ENCODE data around the gene SHLD2. TPM values are rescaled to one million over a fixed set of nuclear protein-coding genes. Genes with fewer than 3 reads are reported as not detected.
"Not testable (repeated sequence)": the region's sequence is repeated elsewhere in the genome, so short reads cannot be mapped to it uniquely, and the experiment has no call there.

SHLD2 gene
- total RNA-seq, 1 experiment from 2014 or later = 21.4 TPM

DNA sequence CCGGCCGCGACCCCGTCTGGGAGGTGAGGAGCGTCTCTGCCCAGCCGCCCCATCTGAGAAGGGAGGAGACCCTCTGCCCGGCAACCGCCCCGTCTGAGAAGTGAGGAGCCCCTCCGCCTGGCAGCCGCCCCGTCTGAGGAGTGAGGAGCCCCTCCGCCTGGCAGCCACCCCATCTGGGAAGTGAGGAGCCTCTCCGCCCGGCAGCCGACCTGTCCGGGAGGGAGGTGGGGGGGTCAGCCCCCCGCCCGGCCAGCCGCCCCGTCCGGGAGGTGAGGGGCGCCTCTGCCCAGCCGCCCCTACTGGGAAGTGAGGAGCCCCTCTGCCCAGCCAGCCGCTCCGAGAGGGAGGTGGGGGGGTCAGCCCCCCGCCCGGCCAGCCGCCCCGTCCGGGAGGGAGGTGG lies 14.4 kb upstream of the SHLD2 start:
- H3K4me2 ChIP-seq (ENCODE audit: low read depth, low read length, poor library complexity, severe bottlenecking); H3K27me3 ChIP-seq (ENCODE audit: low read length); H3K9me2 ChIP-seq (replicated peaks; ENCODE audit: insufficient read depth, low read length); H2AFZ ChIP-seq (ENCODE audit: low read length); H3K27ac ChIP-seq (ENCODE audit: low read length); H3K4me1 ChIP-seq (ENCODE audit: low read length); DNase-seq; H3K36me3 ChIP-seq (ENCODE audit: insufficient read depth, low read length); H3K9me3 ChIP-seq (ENCODE audit: low read length); H3K9ac ChIP-seq (ENCODE audit: low read length); H4K20me1 ChIP-seq (ENCODE audit: insufficient read depth, low read depth, low read length); H3K4me3 ChIP-seq (ENCODE audit: low read length): not testable (repeated sequence)
- peaks cover 54% of the 10 kb centered on the region for H3K79me2 ChIP-seq (ENCODE audit: low read length)

DNA sequence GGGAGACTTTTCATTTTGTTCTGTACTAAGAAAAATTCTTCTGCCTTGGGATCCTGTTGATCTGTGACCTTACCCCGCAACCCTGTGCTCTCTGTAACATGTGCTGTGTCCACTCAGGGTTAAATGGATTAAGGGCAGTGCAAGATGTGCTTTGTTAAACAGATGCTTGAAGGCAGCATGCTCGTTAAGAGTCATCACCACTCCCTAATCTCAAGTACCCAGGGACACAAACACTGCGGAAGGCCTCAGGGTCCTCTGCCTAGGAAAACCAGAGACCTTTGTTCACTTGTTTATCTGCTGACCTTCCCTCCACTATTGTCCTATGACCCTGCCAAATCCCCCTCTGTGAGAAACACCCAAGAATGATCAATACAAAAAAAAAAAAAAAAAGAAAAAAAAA lies 13.4 kb upstream of the SHLD2 start:
- H3K9ac ChIP-seq (ENCODE audit: low read length); H2AFZ ChIP-seq (ENCODE audit: low read length); H3K27me3 ChIP-seq (ENCODE audit: low read length); H3K9me3 ChIP-seq (ENCODE audit: low read length); H3K4me1 ChIP-seq (ENCODE audit: low read length); H3K27ac ChIP-seq (ENCODE audit: low read length); DNase-seq; H3K36me3 ChIP-seq (ENCODE audit: insufficient read depth, low read length); H3K4me3 ChIP-seq (ENCODE audit: low read length); H4K20me1 ChIP-seq (ENCODE audit: insufficient read depth, low read depth, low read length); H3K9me2 ChIP-seq (replicated peaks; ENCODE audit: insufficient read depth, low read length); H3K4me2 ChIP-seq (ENCODE audit: low read depth, low read length, poor library complexity, severe bottlenecking): not testable (repeated sequence)
- peaks cover 59% of the 10 kb centered on the region for H3K79me2 ChIP-seq (ENCODE audit: low read length)

DNA sequence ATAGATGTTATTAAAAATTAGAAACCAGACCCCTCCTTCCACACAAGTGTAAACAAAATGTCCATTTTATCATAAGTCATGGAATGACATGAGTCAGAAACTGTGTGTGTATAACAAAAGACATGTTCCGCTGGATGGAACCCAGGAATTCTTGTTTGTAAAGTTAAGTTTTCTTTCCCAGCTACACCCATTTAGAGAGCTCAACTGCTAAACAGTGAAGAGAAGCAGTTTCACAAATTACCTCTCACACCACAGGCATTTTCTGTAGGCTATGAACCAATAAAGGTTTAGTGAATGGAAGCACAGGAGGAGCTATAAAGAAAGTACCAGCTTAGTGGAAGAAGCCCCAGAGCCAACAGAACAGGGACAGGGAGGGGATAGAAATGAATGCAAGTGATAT lies 12.8 kb upstream of the SHLD2 start:
- H3K36me3 ChIP-seq (ENCODE audit: insufficient read depth, low read length); H2AFZ ChIP-seq (ENCODE audit: low read length); H4K20me1 ChIP-seq (ENCODE audit: insufficient read depth, low read depth, low read length); H3K4me2 ChIP-seq (ENCODE audit: low read depth, low read length, poor library complexity, severe bottlenecking); H3K4me1 ChIP-seq (ENCODE audit: low read length); H3K9ac ChIP-seq (ENCODE audit: low read length); H3K9me2 ChIP-seq (replicated peaks; ENCODE audit: insufficient read depth, low read length); H3K27me3 ChIP-seq (ENCODE audit: low read length); DNase-seq; H3K4me3 ChIP-seq (ENCODE audit: low read length); H3K27ac ChIP-seq (ENCODE audit: low read length); H3K9me3 ChIP-seq (ENCODE audit: low read length): not testable (repeated sequence)
- H3K79me2 ChIP-seq (ENCODE audit: low read length) = peaks cover 64% of the 10 kb centered on the region

DNA sequence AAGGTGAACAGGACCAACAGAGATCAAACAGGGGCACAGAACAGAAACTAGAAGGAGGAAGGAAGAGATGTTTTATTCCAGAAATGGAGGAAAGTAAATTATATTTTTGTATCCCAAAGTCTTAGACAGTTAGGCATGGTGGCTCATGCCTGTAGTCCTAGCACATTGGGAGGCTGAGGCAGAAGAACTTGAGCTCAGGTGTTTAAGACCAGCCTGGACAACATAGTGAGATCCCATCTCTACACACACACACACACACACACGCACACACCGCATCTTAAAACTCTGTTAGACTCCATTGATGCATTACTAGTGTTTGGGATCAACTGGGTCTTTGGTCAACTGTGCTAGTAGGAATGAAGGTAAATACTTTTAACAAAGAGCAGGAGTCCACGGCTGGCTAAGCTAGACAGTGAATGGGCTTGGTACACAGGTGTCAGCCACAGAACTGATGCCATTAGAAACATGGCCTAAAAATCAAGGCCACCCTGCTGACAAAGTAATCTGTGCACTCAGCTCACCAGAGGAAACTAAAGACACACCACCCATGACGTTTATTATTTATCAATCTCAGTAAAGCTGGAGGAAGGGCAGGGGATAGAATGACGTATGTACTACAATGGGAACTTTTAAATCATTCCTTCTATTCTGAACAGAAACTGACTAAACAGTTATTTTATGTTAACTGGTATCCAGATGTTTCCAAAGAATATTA lies 11.3 kb upstream of the SHLD2 start:
- not testable (repeated sequence) for H3K4me3 ChIP-seq (ENCODE audit: low read length); H3K27me3 ChIP-seq (ENCODE audit: low read length); H3K9me2 ChIP-seq (replicated peaks; ENCODE audit: insufficient read depth, low read length); H3K27ac ChIP-seq (ENCODE audit: low read length); H3K36me3 ChIP-seq (ENCODE audit: insufficient read depth, low read length); H2AFZ ChIP-seq (ENCODE audit: low read length); H3K4me2 ChIP-seq (ENCODE audit: low read depth, low read length, poor library complexity, severe bottlenecking); H4K20me1 ChIP-seq (ENCODE audit: insufficient read depth, low read depth, low read length); H3K4me1 ChIP-seq (ENCODE audit: low read length); DNase-seq; H3K9me3 ChIP-seq (ENCODE audit: low read length); H3K9ac ChIP-seq (ENCODE audit: low read length)
- peaks cover 67% of the 10 kb centered on the region for H3K79me2 ChIP-seq (ENCODE audit: low read length)

DNA sequence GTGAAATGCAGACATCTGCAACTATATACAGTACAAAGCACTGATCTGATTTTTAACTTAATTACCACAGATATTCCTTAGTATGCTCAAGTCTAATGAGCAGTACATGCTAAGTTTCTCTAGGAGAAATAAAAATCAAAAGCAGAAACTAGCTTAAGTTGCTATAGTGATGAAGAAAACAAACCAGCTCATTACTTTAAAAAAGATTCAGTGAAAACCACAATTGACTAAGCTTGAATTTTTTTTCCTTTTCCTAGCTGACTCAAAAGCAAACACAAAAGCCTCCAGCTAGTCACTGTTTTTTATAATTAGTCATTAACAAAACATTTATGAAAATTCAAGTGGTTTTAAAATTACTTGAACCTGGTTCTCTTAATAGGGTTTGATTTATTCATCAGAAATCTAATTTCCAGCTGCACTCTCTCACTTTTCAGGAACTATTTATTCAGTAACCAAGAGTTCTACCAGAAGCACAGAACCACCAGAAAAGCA lies 10.7 kb upstream of the SHLD2 start:
- H3K27me3 ChIP-seq (ENCODE audit: low read length); H3K9ac ChIP-seq (ENCODE audit: low read length); H3K27ac ChIP-seq (ENCODE audit: low read length); H3K9me3 ChIP-seq (ENCODE audit: low read length); H3K9me2 ChIP-seq (replicated peaks; ENCODE audit: insufficient read depth, low read length); H3K4me1 ChIP-seq (ENCODE audit: low read length); DNase-seq; H2AFZ ChIP-seq (ENCODE audit: low read length); H4K20me1 ChIP-seq (ENCODE audit: insufficient read depth, low read depth, low read length); H3K4me3 ChIP-seq (ENCODE audit: low read length); H3K4me2 ChIP-seq (ENCODE audit: low read depth, low read length, poor library complexity, severe bottlenecking): not testable (repeated sequence)
- Histone ChIP-seq H3K36me3 (ENCODE audit: insufficient read depth, low read length) (peaks cover 16% of the 10 kb centered on the region), H3K79me2 (ENCODE audit: low read length) (peaks cover 72% of the 10 kb centered on the region)

DNA sequence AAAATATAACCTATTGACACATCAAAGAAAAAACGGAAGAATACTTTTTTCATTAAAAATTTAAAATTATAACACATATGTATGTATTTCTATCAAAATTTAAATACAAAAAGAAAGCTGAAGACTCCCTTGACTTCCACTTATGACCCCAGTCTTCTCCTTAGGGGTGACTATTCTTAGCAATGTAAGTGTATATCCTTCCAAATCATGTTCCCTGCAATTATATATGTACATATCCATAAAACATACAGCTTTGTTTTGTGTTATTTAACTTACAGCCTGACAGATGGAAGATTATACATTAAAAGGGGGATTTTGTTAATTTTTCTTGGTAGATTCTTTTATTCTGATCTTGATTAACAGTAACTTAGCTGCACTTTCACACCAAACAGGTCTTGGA lies 9.5 kb upstream of the SHLD2 start:
- Histone ChIP-seq H2AFZ (ENCODE audit: low read length) (no peak overlapping the region), H3K4me3 (ENCODE audit: low read length) (no peak overlapping the region), H4K20me1 (ENCODE audit: insufficient read depth, low read depth, low read length) (no peaks in the 10 kb centered on the region), H3K9me2 (replicated peaks; ENCODE audit: insufficient read depth, low read length) (no peaks in the 10 kb centered on the region), H3K9ac (ENCODE audit: low read length) (no peak overlapping the region), H3K79me2 (ENCODE audit: low read length) (peaks cover 81% of the 10 kb centered on the region), H3K27me3 (ENCODE audit: low read length) (no peaks in the 10 kb centered on the region), H3K36me3 (ENCODE audit: insufficient read depth, low read length) (peaks cover 25% of the 10 kb centered on the region), H3K4me1 (ENCODE audit: low read length) (peaks cover under 1% of the 10 kb centered on the region), H3K27ac (ENCODE audit: low read length) (no peak overlapping the region), H3K4me2 (ENCODE audit: low read depth, low read length, poor library complexity, severe bottlenecking) (no peak overlapping the region), H3K9me3 (ENCODE audit: low read length) (no peaks in the 10 kb centered on the region)
- DNase-seq = no peak

DNA sequence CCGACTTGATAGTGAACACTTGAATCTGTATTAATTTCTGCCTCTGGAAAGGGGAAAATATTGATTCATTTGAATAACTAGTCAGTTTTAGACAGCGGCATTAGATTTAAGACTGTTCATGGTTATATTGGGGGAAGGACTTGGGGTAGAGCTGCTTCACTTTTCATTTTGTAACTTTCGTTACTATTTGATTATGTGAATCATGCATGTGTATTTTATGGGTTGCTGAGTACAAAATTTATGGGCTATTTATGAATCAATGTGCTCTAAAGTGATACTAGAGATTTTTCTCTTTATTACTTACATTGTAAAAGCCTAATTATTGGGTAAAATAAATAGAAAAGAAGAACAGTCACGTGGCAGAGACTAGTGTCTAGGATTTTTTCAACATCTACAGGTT lies 5.3 kb upstream of the SHLD2 start:
- H3K27ac ChIP-seq (ENCODE audit: low read length) = no peak overlapping the region

DNA sequence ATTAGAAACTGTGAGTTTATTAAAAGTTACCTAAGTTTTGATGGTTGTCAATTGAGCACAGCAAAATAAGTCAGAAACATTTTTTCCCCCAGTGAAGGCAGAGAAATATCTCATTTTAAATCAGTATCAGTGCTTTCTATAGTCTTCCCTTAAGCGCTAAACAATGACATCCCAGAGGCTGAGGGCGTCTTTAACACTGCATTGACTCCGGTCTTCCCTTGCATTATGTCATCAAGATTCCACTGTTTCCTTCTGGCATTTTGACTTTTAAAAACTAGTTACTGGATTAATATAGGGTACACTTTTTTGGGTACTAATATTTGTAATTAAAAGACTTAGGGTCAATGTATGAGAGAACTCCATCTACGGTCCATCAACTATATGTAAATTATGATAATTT lies 4.2 kb upstream of the SHLD2 start:
- H3K4me1 ChIP-seq (ENCODE audit: low read length) = peaks cover 27% of the 10 kb centered on the region

More for the DNA sequence above, 5.3 kb upstream of the SHLD2 start:
- Histone ChIP-seq H3K36me3 (ENCODE audit: insufficient read depth, low read length) (peaks cover 25% of the 10 kb centered on the region), H3K4me3 (ENCODE audit: low read length) (no peak overlapping the region), H3K9ac (ENCODE audit: low read length) (no peak overlapping the region), H3K79me2 (ENCODE audit: low read length) (peaks cover 93% of the 10 kb centered on the region), H3K27me3 (ENCODE audit: low read length) (no peaks in the 10 kb centered on the region), H2AFZ (ENCODE audit: low read length) (no peak overlapping the region), H3K4me1 (ENCODE audit: low read length) (peaks cover 27% of the 10 kb centered on the region), H4K20me1 (ENCODE audit: insufficient read depth, low read depth, low read length) (peaks cover 18% of the 10 kb centered on the region; the same call in 1 of the 2 replicates), H3K9me3 (ENCODE audit: low read length) (no peaks in the 10 kb centered on the region), H3K9me2 (replicated peaks; ENCODE audit: insufficient read depth, low read length) (no peaks in the 10 kb centered on the region), H3K4me2 (ENCODE audit: low read depth, low read length, poor library complexity, severe bottlenecking) (no peak overlapping the region)
- no peak for DNase-seq

More for the DNA sequence above, 4.2 kb upstream of the SHLD2 start:
- Histone ChIP-seq H3K79me2 (ENCODE audit: low read length) (peaks cover 87% of the 10 kb centered on the region), H3K27me3 (ENCODE audit: low read length) (no peaks in the 10 kb centered on the region), H3K36me3 (ENCODE audit: insufficient read depth, low read length) (peaks cover 25% of the 10 kb centered on the region), H3K9ac (ENCODE audit: low read length) (no peak overlapping the region), H2AFZ (ENCODE audit: low read length) (no peak overlapping the region), H3K4me2 (ENCODE audit: low read depth, low read length, poor library complexity, severe bottlenecking) (peak overlapping the region; percentile 71), H4K20me1 (ENCODE audit: insufficient read depth, low read depth, low read length) (peaks cover 18% of the 10 kb centered on the region; the same call in 1 of the 2 replicates), H3K27ac (ENCODE audit: low read length) (no peak overlapping the region), H3K9me3 (ENCODE audit: low read length) (no peaks in the 10 kb centered on the region), H3K9me2 (replicated peaks; ENCODE audit: insufficient read depth, low read length) (no peaks in the 10 kb centered on the region), H3K4me3 (ENCODE audit: low read length) (0 out of 2 replicates have a peak overlapping the region, but pooled peaks have one; percentile 82)
- no peak for DNase-seq
